ENCODE data around the gene STK17A. TPM values are rescaled to one million over a fixed set of nuclear protein-coding genes. Genes with fewer than 3 reads are reported as not detected.

Gene STK17A
- total RNA-seq, 1 experiment from 2014 or later: 9.8 TPM

- no peak overlapping the region for H3K27ac ChIP-seq (ENCODE audit: insufficient read length, low read depth, low read length)
- H3K9me3 ChIP-seq (ENCODE audit: control insufficient read depth, low read depth, low read length): no peaks in the 10 kb centered on the region
- H2BK5ac ChIP-seq (ENCODE audit: insufficient read length, low read length): no peak overlapping the region
- no peak overlapping the region for H3K9ac ChIP-seq (ENCODE audit: extremely low read depth, insufficient read length, low read length)
- no peak overlapping the region for H4K5ac ChIP-seq (ENCODE audit: insufficient read length, low read depth, low read length)
- H3K14ac ChIP-seq (ENCODE audit: insufficient read depth, low read length): no peak overlapping the region
- H3K23ac ChIP-seq (ENCODE audit: insufficient read length, low read depth, low read length): no peak overlapping the region
- H3K36me3 Mint-ChIP-seq (ENCODE audit: insufficient read depth in 1 of 3, low read depth in 3 of 3): no peaks in the 10 kb centered on the region
- H4K20me1 ChIP-seq (ENCODE audit: control insufficient read depth, insufficient read depth, insufficient read length): no peaks in the 10 kb centered on the region
- H2BK20ac ChIP-seq (ENCODE audit: low read depth, low read length, poor library complexity, severe bottlenecking): no peak overlapping the region
- H3K79me1 ChIP-seq (ENCODE audit: insufficient read depth, low read depth, low read length, poor library complexity, severe bottlenecking): no peaks in the 10 kb centered on the region
- no peak overlapping the region for H3K4me2 ChIP-seq (ENCODE audit: insufficient read depth, insufficient read length, low read length)
- no peak overlapping the region for H2AFZ ChIP-seq (ENCODE audit: low read length)
- no peak overlapping the region for H3T11ph ChIP-seq (ENCODE audit: low read length)
- H3K56ac ChIP-seq (ENCODE audit: insufficient read length, low read depth, low read length): no peak overlapping the region
- no peak overlapping the region for H3K18ac ChIP-seq (ENCODE audit: insufficient read length, low read depth, low read length)
- no peak for TF ChIP-seq CTCF (conservative IDR thresholded peaks at IDR 0.05)
- no peak overlapping the region for H3K4me3 Mint-ChIP-seq
- H2BK15ac ChIP-seq (ENCODE audit: low read depth, low read length): no peak overlapping the region
- H4K8ac ChIP-seq (replicated peaks; ENCODE audit: insufficient read length, low read depth, low read length): no peak overlapping the region
- no peaks in the 10 kb centered on the region for H3K79me2 ChIP-seq (ENCODE audit: insufficient read depth, low read length)
- H3K4me1 Mint-ChIP-seq: peaks cover 7 to 9% of the 10 kb centered on the region in 2 experiments
- H3K27ac Mint-ChIP-seq: no peak overlapping the region
- H3K9me3 Mint-ChIP-seq: peaks cover 0 to 3% of the 10 kb centered on the region in 2 experiments; a peak in 1 of 5 replicates
- WGBS (ENCODE audit: extremely low coverage, insufficient read length, low lambda C conversion rate): no CpG with 5 or more reads among the region's 3 CpGs
- H3K4me1 ChIP-seq (ENCODE audit: insufficient read depth, low read length): peaks cover 4% of the 10 kb centered on the region; the same call in 1 of the 2 replicates
- H3K27me3 Mint-ChIP-seq (ENCODE audit: low read depth): peaks cover under 1% of the 10 kb centered on the region; the same call in 1 of the 2 replicates
- H3K4ac ChIP-seq (ENCODE audit: low read depth, low read length): no peak overlapping the region
- no peak overlapping the region for H4K91ac ChIP-seq (ENCODE audit: insufficient read length, low read depth, low read length)
- no peak overlapping the region for H2BK12ac ChIP-seq (ENCODE audit: insufficient read length, low read depth, low read length)
- no peaks in the 10 kb centered on the region for H3K23me2 ChIP-seq (ENCODE audit: insufficient read length, low read depth, low read length, poor library complexity, severe bottlenecking)
- no peak for DNase-seq
- no peak overlapping the region for H2BK120ac ChIP-seq (ENCODE audit: low read depth, low read length, poor library complexity, severe bottlenecking)
- H3K27me3 ChIP-seq (ENCODE audit: insufficient read depth, low read length): no peaks in the 10 kb centered on the region
- H2AK5ac ChIP-seq (ENCODE audit: insufficient read length, low read length): no peak overlapping the region
These were observed 6.7 kb upstream of the STK17A start for GRCh38 chr7:43576241-43576640.

Measured in H9 (cell line).